Measurements from ENCODE around the gene TMEM17.

Gene TMEM17

GRCh38 chr2:62455957-62456692 lies 49.9 kb downstream of the TMEM17 start:
- no peak for DNase-seq (ENCODE audit: low read depth in 2 of 2)

- DNase-seq (ENCODE audit: low read depth in 2 of 2): no peak
Observed at GRCh38 chr2:62453955-62454354, 52.0 kb downstream of the TMEM17 start.

GRCh38 chr2:62452701-62453454 lies 53.1 kb downstream of the TMEM17 start:
- no peak for DNase-seq (ENCODE audit: low read depth in 2 of 2)

- no peak for DNase-seq (ENCODE audit: low read depth in 2 of 2)
Observed at GRCh38 chr2:62450716-62451191, 55.2 kb downstream of the TMEM17 start.
